ENCODE measurements around the gene PSMC3IP.
"Not testable (repeated sequence)": the region's sequence is repeated elsewhere in the genome, so short reads cannot be mapped to it uniquely, and the experiment has no call there.

PSMC3IP gene

DNA sequence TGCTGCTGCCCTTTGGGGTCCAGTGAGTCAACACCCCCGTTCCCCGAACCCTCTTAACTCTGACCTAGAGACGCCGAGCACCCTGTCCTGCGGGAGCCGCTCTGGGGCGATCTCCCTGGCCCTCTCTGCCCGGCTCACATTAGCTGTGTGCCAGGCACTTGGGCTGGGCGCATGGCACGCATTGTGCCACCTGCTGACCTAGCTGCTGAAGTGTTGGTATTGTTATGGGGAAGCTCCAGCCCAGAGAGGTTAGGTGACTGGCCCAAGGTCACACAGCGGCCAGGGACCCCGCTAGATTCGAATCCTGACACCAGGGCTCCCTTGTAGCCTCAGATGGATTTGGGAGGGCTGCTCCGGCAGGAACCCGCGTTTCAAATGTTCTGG lies 23.7 kb downstream of the PSMC3IP start:
- TF ChIP-seq EP300 (IDR thresholded peaks at IDR 0.05; ENCODE audit: borderline replicate concordance) (no peak), NFIC (IDR thresholded peaks at IDR 0.05) (no peak), TAF1 (IDR thresholded peaks at IDR 0.05; ENCODE audit: low read depth) (no peak), YY1 (IDR thresholded peaks at IDR 0.05; ENCODE audit: low read depth) (no peak), RAD21 (IDR thresholded peaks at IDR 0.05; ENCODE audit: low read depth) (no peak), ZBTB7A (IDR thresholded peaks at IDR 0.05; ENCODE audit: low read depth) (no peak), TCF12 (IDR thresholded peaks at IDR 0.05; ENCODE audit: low read depth) (no peak), CEBPB (IDR thresholded peaks at IDR 0.05) (no peak), FOXM1 (IDR thresholded peaks at IDR 0.05; ENCODE audit: borderline replicate concordance, low read depth) (no peak), EGR1 (IDR thresholded peaks at IDR 0.05) (no peak), TEAD4 (IDR thresholded peaks at IDR 0.05) (no peak), CREB1 (IDR thresholded peaks at IDR 0.05; ENCODE audit: low read depth) (no peak)
- TF ChIP-seq, protein P1, sequence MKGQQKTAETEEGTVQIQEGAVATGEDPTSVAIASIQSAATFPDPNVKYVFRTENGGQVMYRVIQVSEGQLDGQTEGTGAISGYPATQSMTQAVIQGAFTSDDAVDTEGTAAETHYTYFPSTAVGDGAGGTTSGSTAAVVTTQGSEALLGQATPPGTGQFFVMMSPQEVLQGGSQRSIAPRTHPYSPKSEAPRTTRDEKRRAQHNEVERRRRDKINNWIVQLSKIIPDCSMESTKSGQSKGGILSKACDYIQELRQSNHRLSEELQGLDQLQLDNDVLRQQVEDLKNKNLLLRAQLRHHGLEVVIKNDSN (IDR thresholded peaks at IDR 0.05), result no peak
- TF ChIP-seq, protein P2, sequence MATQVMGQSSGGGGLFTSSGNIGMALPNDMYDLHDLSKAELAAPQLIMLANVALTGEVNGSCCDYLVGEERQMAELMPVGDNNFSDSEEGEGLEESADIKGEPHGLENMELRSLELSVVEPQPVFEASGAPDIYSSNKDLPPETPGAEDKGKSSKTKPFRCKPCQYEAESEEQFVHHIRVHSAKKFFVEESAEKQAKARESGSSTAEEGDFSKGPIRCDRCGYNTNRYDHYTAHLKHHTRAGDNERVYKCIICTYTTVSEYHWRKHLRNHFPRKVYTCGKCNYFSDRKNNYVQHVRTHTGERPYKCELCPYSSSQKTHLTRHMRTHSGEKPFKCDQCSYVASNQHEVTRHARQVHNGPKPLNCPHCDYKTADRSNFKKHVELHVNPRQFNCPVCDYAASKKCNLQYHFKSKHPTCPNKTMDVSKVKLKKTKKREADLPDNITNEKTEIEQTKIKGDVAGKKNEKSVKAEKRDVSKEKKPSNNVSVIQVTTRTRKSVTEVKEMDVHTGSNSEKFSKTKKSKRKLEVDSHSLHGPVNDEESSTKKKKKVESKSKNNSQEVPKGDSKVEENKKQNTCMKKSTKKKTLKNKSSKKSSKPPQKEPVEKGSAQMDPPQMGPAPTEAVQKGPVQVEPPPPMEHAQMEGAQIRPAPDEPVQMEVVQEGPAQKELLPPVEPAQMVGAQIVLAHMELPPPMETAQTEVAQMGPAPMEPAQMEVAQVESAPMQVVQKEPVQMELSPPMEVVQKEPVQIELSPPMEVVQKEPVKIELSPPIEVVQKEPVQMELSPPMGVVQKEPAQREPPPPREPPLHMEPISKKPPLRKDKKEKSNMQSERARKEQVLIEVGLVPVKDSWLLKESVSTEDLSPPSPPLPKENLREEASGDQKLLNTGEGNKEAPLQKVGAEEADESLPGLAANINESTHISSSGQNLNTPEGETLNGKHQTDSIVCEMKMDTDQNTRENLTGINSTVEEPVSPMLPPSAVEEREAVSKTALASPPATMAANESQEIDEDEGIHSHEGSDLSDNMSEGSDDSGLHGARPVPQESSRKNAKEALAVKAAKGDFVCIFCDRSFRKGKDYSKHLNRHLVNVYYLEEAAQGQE (IDR thresholded peaks at IDR 0.05; ENCODE audit: low read depth), result no peak
- TF ChIP-seq, protein P3, sequence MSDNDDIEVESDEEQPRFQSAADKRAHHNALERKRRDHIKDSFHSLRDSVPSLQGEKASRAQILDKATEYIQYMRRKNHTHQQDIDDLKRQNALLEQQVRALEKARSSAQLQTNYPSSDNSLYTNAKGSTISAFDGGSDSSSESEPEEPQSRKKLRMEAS (IDR thresholded peaks at IDR 0.05), result no peak

DNA sequence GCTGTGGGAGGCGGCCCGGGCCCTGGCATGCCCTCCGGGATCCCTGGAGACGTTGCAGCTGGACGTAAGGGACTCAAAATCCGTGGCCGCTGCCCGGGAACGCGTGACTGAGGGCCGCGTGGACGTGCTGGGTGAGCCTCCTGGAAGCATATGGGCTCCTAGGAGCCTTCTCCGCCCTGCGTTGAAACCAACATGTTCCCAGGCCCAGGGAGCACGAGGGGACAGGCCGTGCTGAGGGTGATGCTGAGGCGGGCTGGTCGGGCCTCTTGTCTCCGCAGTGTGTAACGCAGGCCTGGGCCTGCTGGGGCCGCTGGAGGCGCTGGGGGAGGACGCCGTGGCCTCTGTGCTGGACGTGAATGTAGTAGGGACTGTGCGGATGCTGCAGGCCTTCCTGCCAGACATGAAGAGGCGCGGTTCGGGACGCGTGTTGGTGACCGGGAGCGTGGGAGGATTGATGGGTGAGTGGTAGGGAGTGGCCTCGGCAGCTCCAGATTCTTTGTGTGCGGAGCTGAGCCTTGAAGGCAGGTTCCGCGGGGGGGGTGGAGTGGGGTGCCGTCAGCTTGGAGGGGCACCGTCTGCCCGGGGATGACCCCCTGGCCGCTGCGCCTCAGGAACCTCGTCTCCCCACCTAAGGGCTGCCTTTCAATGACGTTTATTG lies 24.2 kb downstream of the PSMC3IP start:
- no peak for TF ChIP-seq FOXM1 (IDR thresholded peaks at IDR 0.05; ENCODE audit: borderline replicate concordance, low read depth)
- TF ChIP-seq ZBTB7A (IDR thresholded peaks at IDR 0.05; ENCODE audit: low read depth), result no peak
- TF ChIP-seq RAD21 (IDR thresholded peaks at IDR 0.05; ENCODE audit: low read depth), result no peak
- no peak for TF ChIP-seq CEBPB (IDR thresholded peaks at IDR 0.05)
- TF ChIP-seq, protein P1 (IDR thresholded peaks at IDR 0.05), result no peak
- no peak for TF ChIP-seq CREB1 (IDR thresholded peaks at IDR 0.05; ENCODE audit: low read depth)
- TF ChIP-seq, protein P2 (IDR thresholded peaks at IDR 0.05; ENCODE audit: low read depth), result no peak
- no peak for TF ChIP-seq EP300 (IDR thresholded peaks at IDR 0.05; ENCODE audit: borderline replicate concordance)
- no peak for TF ChIP-seq TEAD4 (IDR thresholded peaks at IDR 0.05)
- TF ChIP-seq TCF12 (IDR thresholded peaks at IDR 0.05; ENCODE audit: low read depth), result no peak
- TF ChIP-seq, protein P3 (IDR thresholded peaks at IDR 0.05), result no peak
- no peak for TF ChIP-seq EGR1 (IDR thresholded peaks at IDR 0.05)
- no peak for TF ChIP-seq NFIC (IDR thresholded peaks at IDR 0.05)
- no peak for TF ChIP-seq YY1 (IDR thresholded peaks at IDR 0.05; ENCODE audit: low read depth)
- TF ChIP-seq TAF1 (IDR thresholded peaks at IDR 0.05; ENCODE audit: low read depth), result no peak

DNA sequence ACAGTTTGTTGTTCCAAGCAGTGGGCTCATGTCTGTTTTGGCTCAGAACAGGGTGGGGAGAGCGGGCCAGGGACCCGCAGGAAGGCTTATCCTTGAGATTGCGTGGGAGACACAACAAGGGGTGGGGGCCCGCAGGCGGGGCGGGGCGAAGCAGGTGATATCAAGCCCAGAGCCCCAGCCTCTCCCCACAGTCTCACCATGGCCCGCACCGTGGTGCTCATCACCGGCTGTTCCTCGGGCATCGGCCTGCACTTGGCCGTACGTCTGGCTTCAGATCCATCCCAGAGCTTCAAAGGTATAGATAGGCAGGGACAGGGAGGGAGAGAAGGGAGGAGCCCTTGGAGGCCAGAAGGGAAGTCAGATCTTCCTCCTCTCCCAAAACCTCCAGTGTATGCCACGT lies 24.8 kb downstream of the PSMC3IP start, which contains the start of gene HSD17B1:
HSD17B1 (plus strand) TSS at position 188 of the 400 bp plus-strand sequence; CDS start at position 199, 11 bp downstream.
- not testable (repeated sequence) for TF ChIP-seq RAD21 (IDR thresholded peaks at IDR 0.05; ENCODE audit: low read depth); TCF12 (IDR thresholded peaks at IDR 0.05; ENCODE audit: low read depth); EGR1 (IDR thresholded peaks at IDR 0.05)

DNA sequence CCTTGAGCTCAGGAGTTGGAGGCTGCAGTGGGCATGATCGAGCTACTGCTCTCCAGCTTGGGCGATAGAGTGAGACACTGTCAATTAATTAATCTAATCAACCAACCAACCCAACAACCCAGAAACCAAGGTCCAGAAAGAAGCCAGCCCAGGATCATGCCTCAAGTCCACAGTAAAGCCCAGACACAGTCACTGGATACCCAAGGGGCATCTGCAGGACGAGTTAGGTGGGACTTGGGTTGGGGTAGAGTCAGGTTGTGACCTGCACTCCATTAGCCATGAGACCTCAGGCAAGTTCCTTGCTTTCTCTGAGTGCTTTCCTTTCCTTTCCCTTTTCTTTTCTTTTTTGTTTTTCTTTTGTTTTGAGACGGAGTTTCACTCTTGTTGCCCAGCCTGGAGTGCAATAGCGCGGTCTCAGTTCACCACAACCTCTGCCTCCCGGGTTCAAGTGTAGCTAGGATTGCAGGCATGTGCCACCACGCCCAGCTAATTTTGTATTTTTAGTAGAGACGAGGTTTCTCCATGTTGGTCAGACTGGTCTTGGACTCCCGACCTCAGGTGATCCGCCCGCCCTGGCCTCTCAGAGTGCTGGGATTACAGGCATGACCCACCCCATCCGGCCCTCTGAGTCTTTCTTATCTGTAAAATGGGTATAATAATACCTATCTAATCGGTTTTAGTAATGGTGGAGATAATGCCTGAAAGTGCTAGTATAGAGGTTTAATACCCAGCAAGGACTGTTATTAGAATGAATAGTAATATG lies 28.4 kb downstream of the PSMC3IP start:
- TF ChIP-seq TAF1 (IDR thresholded peaks at IDR 0.05; ENCODE audit: low read depth) (no peak), CEBPB (IDR thresholded peaks at IDR 0.05) (no peak), EP300 (IDR thresholded peaks at IDR 0.05; ENCODE audit: borderline replicate concordance) (no peak), TCF12 (IDR thresholded peaks at IDR 0.05; ENCODE audit: low read depth) (no peak), FOXM1 (IDR thresholded peaks at IDR 0.05; ENCODE audit: borderline replicate concordance, low read depth) (no peak), EGR1 (IDR thresholded peaks at IDR 0.05) (no peak), NFIC (IDR thresholded peaks at IDR 0.05) (no peak), YY1 (IDR thresholded peaks at IDR 0.05; ENCODE audit: low read depth) (no peak)
- TF ChIP-seq, protein P1 (IDR thresholded peaks at IDR 0.05), result no peak

Measured in Ishikawa (cell line).